Right atrium auricular region (tissue), 2 donors: ENCODE measurements around the gene ZNF346. TPM values are rescaled to one million over a fixed set of nuclear protein-coding genes. Genes with fewer than 3 reads are reported as not detected.

Source experiments
- DNase-seq: peaks from one replicate; pipeline ENCODE4 v3.0.0-alpha.2; 2019; ENCODE audit warnings: low spot score
- H3K27ac ChIP-seq, 2 donors: fragments of 200-600 bp; sonication (generic); 1 replicate in 1 of 2; 2 replicates in 1 of 2; pipeline ENCODE4 v1.5.1; 2016 to 2019
- H3K27me3 ChIP-seq, 2 donors: fragments of 200-600 bp; sonication (generic); one replicate each; pipeline versions ENCODE4 v1.5.1 to v1.6.0; 2017 to 2019
- H3K36me3 ChIP-seq: fragments of 200-600 bp; sonication (generic); one replicate; pipeline ENCODE4 v1.5.1; 2016
- H3K4me1 ChIP-seq, 2 donors: fragments of 200-600 bp; sonication (generic); one replicate each; pipeline versions ENCODE4 v1.5.1 to v1.6.0; 2017 to 2019
- H3K4me3 ChIP-seq, 2 donors: fragments of 200-600 bp; sonication (generic); 1 replicate in 1 of 2; 2 replicates in 1 of 2; pipeline ENCODE4 v1.5.1; 2017 to 2019; ENCODE audit warnings: mild to moderate bottlenecking in 1 of 2, moderate library complexity in 1 of 2
- H3K9me3 ChIP-seq, 2 donors: fragments of 200-600 bp; sonication (generic); one replicate each; pipeline ENCODE4 v1.5.1; 2019
- CTCF ChIP-seq, 2 donors: fragments of 200-600 bp; sonication (generic); IDR thresholded peaks; one replicate each; pipeline ENCODE4 v1.5.1; 2019; ENCODE audit warnings: antibody characterized with exemption in 2 of 2
- total RNA-seq, 2 donors: library from RNA; depleted of rRNA; stranded (reverse); fragments of >200 nt; gene quantifications; one replicate each; pipeline ENCODE4 v1.1.0, GENCODE V29; 2016

ZNF346 gene
- total RNA-seq, 2 donors from 2014 or later, result 8.5 TPM

DNA sequence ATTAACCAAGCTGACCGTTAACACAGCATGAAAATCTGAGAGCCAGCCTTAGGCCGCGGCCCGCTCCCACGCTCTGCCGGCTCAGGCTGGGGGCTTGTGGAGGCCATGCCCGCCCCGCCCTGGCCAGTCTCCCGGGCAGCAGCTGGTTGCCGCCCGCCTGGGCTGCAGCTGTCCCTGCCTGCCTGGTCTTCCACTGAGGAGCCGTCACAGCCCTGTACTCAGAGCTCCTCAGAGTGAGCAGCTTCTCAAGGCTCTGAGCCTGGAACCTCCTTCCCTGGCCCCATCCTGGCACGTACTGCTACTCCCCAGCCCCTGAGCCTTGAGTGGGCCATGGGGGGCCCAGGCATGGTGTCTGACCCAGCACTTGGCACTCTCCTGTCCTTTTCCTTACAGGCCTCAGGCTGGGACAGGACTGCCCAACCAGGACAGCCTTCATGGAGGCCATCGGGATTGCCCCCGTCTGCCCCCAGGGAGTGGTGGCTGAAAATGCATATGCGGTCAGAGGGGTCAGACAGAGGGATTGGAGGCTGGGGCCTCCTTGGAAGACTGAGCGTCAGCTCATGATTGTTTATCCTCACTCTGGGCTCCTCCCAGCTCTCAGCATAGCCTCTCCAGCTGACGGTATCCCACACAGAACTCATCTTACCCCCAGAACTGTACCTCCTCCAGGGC is 76.1 kb downstream of the ZNF346 start:
- TF ChIP-seq CTCF (IDR thresholded peaks at IDR 0.05), result no peak
- peaks cover 0 to 30% of the 10 kb centered on the region in 2 donors for H3K4me1 ChIP-seq
- no peaks in the 10 kb centered on the region for H3K27me3 ChIP-seq
- no peak for DNase-seq
- H3K4me3 ChIP-seq, result no peak overlapping the region
- H3K9me3 ChIP-seq, result no peaks in the 10 kb centered on the region
- no peak overlapping the region for H3K27ac ChIP-seq
- no peaks in the 10 kb centered on the region for H3K36me3 ChIP-seq

DNA sequence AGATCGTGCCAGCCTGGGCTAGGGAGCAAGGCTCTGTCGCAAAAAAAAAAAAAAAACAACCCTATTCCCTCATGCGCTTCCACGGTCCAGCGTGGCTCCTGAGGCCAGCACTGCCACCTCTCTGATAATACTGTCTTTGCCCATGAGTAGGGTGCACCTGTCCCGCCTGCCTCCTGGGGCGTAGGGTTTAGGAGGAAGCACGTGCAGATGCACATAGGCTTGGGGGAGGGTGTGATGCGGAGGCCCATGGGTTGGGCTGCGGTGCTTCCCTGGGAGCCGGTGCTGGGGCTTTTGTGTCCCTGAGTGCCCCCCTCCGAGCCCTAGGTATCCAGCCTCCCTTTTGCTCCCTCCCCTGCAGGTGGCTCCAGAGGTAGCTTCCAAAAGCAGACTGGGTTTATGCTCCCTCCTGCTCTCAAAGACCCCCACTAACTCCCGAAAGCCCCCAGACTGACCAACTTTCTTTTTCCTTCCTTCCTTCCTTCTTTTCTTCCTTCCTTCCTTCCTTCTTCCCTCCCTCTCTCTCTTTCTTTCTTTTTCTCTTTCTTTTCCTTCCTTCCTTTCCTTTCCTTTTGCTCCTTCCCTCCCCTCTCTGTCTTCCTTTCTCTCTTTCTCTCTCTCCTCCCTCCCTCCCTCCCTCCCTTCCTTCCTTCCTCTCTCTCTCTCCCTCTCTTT is 77.1 kb downstream of the ZNF346 start:
- H3K27ac ChIP-seq, result no peak overlapping the region
- H3K36me3 ChIP-seq, result no peaks in the 10 kb centered on the region
- H3K9me3 ChIP-seq, result no peaks in the 10 kb centered on the region
- H3K27me3 ChIP-seq, result no peaks in the 10 kb centered on the region
- H3K4me3 ChIP-seq, result no peak overlapping the region
- no peak for DNase-seq
- H3K4me1 ChIP-seq, result peaks cover 0 to 22% of the 10 kb centered on the region in 2 donors
- TF ChIP-seq CTCF (IDR thresholded peaks at IDR 0.05), result no peak

- Histone ChIP-seq H3K4me1 (peaks cover 0 to 11% of the 10 kb centered on the region in 2 donors), H3K27me3 (no peaks in the 10 kb centered on the region), H3K36me3 (no peaks in the 10 kb centered on the region), H3K9me3 (no peaks in the 10 kb centered on the region), H3K4me3 (no peak overlapping the region), H3K27ac (no peak overlapping the region)
- DNase-seq, result no peak
- TF ChIP-seq CTCF (IDR thresholded peaks at IDR 0.05), result no peak
These were observed 78.2 kb downstream of the ZNF346 start for GRCh38 chr5:177100714-177101121.

GRCh38 chr5:177103523-177104253 is 81.2 kb downstream of the ZNF346 start:
- Histone ChIP-seq H3K4me1 (peaks cover 0 to 2% of the 10 kb centered on the region in 2 donors), H3K36me3 (no peaks in the 10 kb centered on the region), H3K4me3 (no peak overlapping the region), H3K9me3 (no peaks in the 10 kb centered on the region), H3K27me3 (no peaks in the 10 kb centered on the region), H3K27ac (no peak overlapping the region)
- DNase-seq, result no peak
- no peak for TF ChIP-seq CTCF (IDR thresholded peaks at IDR 0.05)

GRCh38 chr5:177105691-177106476 is 83.4 kb downstream of the ZNF346 start:
- Histone ChIP-seq H3K4me1 (no peaks in the 10 kb centered on the region), H3K27ac (no peak overlapping the region), H3K9me3 (no peaks in the 10 kb centered on the region), H3K27me3 (no peaks in the 10 kb centered on the region), H3K36me3 (no peaks in the 10 kb centered on the region), H3K4me3 (no peak overlapping the region)
- TF ChIP-seq CTCF (IDR thresholded peaks at IDR 0.05), result no peak
- DNase-seq, result no peak
